Activated CD4-positive, alpha-beta T cell treated with anti-CD3 and anti-CD28 coated beads, Interleukin-2, amount 50 U/mL, for 16 hours (primary cell): Measurements from ENCODE around the gene CD79B.

ENCODE experiments used
- DNase-seq: peaks from one replicate; pipeline ENCODE4 v3.0.0-alpha.2; 2020

CD79B gene

GRCh38 chr17:63950940-63951907 is 19.1 kb upstream of the CD79B start:
- DNase-seq, result peak; percentile 14

- no peak for DNase-seq
Measured at GRCh38 chr17:63949576-63950250, 17.6 kb upstream of the CD79B start.

GRCh38 chr17:63948521-63948920 is 16.4 kb upstream of the CD79B start:
- no peak for DNase-seq

- DNase-seq, result no peak
Measured at GRCh38 chr17:63947711-63948330, 15.7 kb upstream of the CD79B start.

GRCh38 chr17:63946440-63947363 is 14.6 kb upstream of the CD79B start:
- peak; percentile 69 for DNase-seq

- no peak for DNase-seq
Measured at GRCh38 chr17:63945784-63946439, 13.8 kb upstream of the CD79B start.

- no peak for DNase-seq
Measured at GRCh38 chr17:63944736-63945499, 12.8 kb upstream of the CD79B start.

GRCh38 chr17:63943745-63944144 is 11.6 kb upstream of the CD79B start:
- DNase-seq, result no peak

GRCh38 chr17:63942309-63942985 is 10.3 kb upstream of the CD79B start:
- no peak for DNase-seq

- no peak for DNase-seq
Measured at GRCh38 chr17:63941751-63942150, 9.6 kb upstream of the CD79B start.

GRCh38 chr17:63941162-63941561 is 9.0 kb upstream of the CD79B start:
- DNase-seq, result no peak

GRCh38 chr17:63940584-63940983 is 8.5 kb upstream of the CD79B start:
- no peak for DNase-seq

GRCh38 chr17:63939884-63940283 is 7.8 kb upstream of the CD79B start:
- DNase-seq, result no peak

- no peak for DNase-seq
Measured at GRCh38 chr17:63939401-63939800, 7.3 kb upstream of the CD79B start.

GRCh38 chr17:63937920-63938319 is 5.8 kb upstream of the CD79B start:
- DNase-seq, result no peak

GRCh38 chr17:63937319-63937718 is 5.2 kb upstream of the CD79B start:
- no peak for DNase-seq

- DNase-seq, result no peak
Measured at GRCh38 chr17:63934183-63935112, 2.3 kb upstream of the CD79B start.

GRCh38 chr17:63933598-63933997 is 1.5 kb upstream of the CD79B start:
- no peak for DNase-seq

GRCh38 chr17:63932721-63933120 is 590 bp upstream of the CD79B start:
- DNase-seq, result no peak
